GM23338 (cell line): ENCODE results near the gene ODAD4.

Source experiments
- CREB1 ChIP-seq: fragments of 250-450 bp; sonication (Bioruptor Pico); IDR thresholded peaks from 2 replicates; pipeline ENCODE4 v1.5.0; 2020; ENCODE audit warnings: low read depth, mild to moderate bottlenecking, moderate library complexity
- EZH2 ChIP-seq: fragments of 200-600 bp; sonication (generic); IDR thresholded peaks from one replicate; pipeline ENCODE4 v1.8.0; 2017; ENCODE audit warnings: antibody characterized with exemption, mild to moderate bottlenecking, low read depth; ENCODE audit not compliant: unreplicated experiment
- EZH2phosphoT487 ChIP-seq: fragments of 200-600 bp; sonication (generic); IDR thresholded peaks from one replicate; pipeline ENCODE4 v1.8.1; 2018; ENCODE audit warnings: antibody characterized with exemption; ENCODE audit not compliant: unreplicated experiment
- JUNB ChIP-seq: IDR thresholded peaks from one replicate; pipeline ENCODE4 v1.6.1; 2016; ENCODE audit warnings: antibody characterized with exemption; ENCODE audit not compliant: unreplicated experiment
- NANOG ChIP-seq: IDR thresholded peaks from 2 replicates; pipeline ENCODE4 v1.6.1; 2016; ENCODE audit warnings: antibody characterized with exemption, borderline replicate concordance
- POLR2AphosphoS5 ChIP-seq: IDR thresholded peaks from 2 replicates; pipeline ENCODE4 v1.6.1; 2016; ENCODE audit warnings: antibody characterized with exemption, low read depth
- STAT1 ChIP-seq: IDR thresholded peaks from one replicate; pipeline ENCODE4 v1.6.1; 2016; ENCODE audit warnings: antibody characterized with exemption; ENCODE audit not compliant: unreplicated experiment
- ZNF331 ChIP-seq: fragments of 250-450 bp; sonication (Bioruptor Pico); IDR thresholded peaks from 2 replicates; pipeline ENCODE4 v1.5.0; 2020; ENCODE audit warnings: low read depth, mild to moderate bottlenecking, moderate library complexity
- TF ChIP-seq, protein P1 (sequence below), 2 experiments: fragments of 200-600 bp in 1 of 2; sonication (generic) in 1 of 2; conservative IDR thresholded peaks; 2 replicates each; pipeline versions ENCODE4 v1.5.1 to v1.6.1; 2016 to 2017; ENCODE audit warnings: antibody characterized with exemption in 2 of 2, low read depth in 2 of 2, mild to moderate bottlenecking in 2 of 2, moderate library complexity in 1 of 2
- TF ChIP-seq, protein P2 (sequence below): IDR thresholded peaks from one replicate; pipeline ENCODE4 v1.6.1; 2018; ENCODE audit warnings: antibody characterized with exemption; ENCODE audit not compliant: unreplicated experiment
- TF ChIP-seq, protein P3 (sequence below): IDR thresholded peaks from 2 replicates; pipeline ENCODE4 v1.6.1; 2016; ENCODE audit warnings: antibody characterized with exemption
- TF ChIP-seq, protein P4 (sequence below): fragments of 250-450 bp; sonication (Bioruptor Pico); IDR thresholded peaks from 2 replicates; pipeline ENCODE4 v1.5.0; 2020; ENCODE audit warnings: mild to moderate bottlenecking, moderate library complexity

DNA sequence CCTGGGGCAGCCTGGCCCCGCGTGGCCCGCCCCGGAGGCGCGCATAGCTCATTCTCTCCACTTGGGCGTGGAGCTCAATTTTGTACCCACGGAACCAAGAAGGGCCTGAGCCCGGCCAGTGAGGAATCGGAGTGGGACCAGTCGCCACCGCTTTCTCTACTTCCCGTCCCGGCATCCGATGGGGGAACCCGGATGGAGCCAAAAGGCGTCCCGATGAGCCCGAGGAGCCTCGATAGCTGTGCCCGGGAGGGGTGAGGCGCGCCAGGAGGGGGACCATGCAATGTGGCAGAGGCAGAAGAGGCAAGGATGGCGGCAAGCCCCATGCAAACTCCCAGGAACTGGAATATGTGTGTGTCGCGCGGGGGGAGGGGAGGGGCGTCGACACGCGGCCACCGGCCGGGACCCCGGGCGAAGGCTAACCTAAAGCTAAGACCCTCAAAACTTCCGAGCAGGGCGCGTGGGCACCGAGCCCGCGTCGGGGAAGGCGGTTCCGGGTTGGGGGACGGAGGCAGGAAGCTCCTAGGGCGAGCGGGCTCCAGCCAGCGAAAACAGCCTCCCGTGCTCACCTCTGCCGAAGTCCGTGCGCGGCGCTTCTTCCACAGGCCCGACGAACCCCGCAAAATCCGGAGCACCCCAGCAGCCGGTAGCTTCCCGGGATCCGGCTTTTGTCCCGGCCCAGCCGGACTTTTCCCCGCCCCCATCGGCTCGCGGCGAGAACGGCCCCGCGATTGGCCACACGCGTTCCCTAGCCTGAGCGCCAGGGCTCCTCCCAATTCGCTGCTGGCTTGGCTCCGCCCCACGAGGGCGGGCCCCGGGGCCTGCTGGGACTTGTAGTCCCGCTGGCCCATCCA, 11.9 kb upstream of the ODAD4 start, which contains the start of gene ACLY:
- TF ChIP-seq, protein P1, sequence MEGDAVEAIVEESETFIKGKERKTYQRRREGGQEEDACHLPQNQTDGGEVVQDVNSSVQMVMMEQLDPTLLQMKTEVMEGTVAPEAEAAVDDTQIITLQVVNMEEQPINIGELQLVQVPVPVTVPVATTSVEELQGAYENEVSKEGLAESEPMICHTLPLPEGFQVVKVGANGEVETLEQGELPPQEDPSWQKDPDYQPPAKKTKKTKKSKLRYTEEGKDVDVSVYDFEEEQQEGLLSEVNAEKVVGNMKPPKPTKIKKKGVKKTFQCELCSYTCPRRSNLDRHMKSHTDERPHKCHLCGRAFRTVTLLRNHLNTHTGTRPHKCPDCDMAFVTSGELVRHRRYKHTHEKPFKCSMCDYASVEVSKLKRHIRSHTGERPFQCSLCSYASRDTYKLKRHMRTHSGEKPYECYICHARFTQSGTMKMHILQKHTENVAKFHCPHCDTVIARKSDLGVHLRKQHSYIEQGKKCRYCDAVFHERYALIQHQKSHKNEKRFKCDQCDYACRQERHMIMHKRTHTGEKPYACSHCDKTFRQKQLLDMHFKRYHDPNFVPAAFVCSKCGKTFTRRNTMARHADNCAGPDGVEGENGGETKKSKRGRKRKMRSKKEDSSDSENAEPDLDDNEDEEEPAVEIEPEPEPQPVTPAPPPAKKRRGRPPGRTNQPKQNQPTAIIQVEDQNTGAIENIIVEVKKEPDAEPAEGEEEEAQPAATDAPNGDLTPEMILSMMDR (conservative IDR thresholded peaks at IDR 0.05; ENCODE audit: low read depth in 2 of 2), result no peak
- TF ChIP-seq, protein P2, sequence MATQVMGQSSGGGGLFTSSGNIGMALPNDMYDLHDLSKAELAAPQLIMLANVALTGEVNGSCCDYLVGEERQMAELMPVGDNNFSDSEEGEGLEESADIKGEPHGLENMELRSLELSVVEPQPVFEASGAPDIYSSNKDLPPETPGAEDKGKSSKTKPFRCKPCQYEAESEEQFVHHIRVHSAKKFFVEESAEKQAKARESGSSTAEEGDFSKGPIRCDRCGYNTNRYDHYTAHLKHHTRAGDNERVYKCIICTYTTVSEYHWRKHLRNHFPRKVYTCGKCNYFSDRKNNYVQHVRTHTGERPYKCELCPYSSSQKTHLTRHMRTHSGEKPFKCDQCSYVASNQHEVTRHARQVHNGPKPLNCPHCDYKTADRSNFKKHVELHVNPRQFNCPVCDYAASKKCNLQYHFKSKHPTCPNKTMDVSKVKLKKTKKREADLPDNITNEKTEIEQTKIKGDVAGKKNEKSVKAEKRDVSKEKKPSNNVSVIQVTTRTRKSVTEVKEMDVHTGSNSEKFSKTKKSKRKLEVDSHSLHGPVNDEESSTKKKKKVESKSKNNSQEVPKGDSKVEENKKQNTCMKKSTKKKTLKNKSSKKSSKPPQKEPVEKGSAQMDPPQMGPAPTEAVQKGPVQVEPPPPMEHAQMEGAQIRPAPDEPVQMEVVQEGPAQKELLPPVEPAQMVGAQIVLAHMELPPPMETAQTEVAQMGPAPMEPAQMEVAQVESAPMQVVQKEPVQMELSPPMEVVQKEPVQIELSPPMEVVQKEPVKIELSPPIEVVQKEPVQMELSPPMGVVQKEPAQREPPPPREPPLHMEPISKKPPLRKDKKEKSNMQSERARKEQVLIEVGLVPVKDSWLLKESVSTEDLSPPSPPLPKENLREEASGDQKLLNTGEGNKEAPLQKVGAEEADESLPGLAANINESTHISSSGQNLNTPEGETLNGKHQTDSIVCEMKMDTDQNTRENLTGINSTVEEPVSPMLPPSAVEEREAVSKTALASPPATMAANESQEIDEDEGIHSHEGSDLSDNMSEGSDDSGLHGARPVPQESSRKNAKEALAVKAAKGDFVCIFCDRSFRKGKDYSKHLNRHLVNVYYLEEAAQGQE, result no peak
- TF ChIP-seq POLR2AphosphoS5, result peak; percentile 88
- TF ChIP-seq EZH2phosphoT487, result no peak
- TF ChIP-seq NANOG, result no peak
- TF ChIP-seq, protein P3, sequence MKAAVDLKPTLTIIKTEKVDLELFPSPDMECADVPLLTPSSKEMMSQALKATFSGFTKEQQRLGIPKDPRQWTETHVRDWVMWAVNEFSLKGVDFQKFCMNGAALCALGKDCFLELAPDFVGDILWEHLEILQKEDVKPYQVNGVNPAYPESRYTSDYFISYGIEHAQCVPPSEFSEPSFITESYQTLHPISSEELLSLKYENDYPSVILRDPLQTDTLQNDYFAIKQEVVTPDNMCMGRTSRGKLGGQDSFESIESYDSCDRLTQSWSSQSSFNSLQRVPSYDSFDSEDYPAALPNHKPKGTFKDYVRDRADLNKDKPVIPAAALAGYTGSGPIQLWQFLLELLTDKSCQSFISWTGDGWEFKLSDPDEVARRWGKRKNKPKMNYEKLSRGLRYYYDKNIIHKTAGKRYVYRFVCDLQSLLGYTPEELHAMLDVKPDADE, result no peak; the same call in 1 of the 2 replicates
- TF ChIP-seq CREB1 (CRISPR knock-in tag), result peak; percentile 67
- no peak for TF ChIP-seq EZH2
- TF ChIP-seq STAT1, result no peak
- no peak for TF ChIP-seq ZNF331 (CRISPR knock-in tag)
- no peak for TF ChIP-seq JUNB
- TF ChIP-seq, protein P4, sequence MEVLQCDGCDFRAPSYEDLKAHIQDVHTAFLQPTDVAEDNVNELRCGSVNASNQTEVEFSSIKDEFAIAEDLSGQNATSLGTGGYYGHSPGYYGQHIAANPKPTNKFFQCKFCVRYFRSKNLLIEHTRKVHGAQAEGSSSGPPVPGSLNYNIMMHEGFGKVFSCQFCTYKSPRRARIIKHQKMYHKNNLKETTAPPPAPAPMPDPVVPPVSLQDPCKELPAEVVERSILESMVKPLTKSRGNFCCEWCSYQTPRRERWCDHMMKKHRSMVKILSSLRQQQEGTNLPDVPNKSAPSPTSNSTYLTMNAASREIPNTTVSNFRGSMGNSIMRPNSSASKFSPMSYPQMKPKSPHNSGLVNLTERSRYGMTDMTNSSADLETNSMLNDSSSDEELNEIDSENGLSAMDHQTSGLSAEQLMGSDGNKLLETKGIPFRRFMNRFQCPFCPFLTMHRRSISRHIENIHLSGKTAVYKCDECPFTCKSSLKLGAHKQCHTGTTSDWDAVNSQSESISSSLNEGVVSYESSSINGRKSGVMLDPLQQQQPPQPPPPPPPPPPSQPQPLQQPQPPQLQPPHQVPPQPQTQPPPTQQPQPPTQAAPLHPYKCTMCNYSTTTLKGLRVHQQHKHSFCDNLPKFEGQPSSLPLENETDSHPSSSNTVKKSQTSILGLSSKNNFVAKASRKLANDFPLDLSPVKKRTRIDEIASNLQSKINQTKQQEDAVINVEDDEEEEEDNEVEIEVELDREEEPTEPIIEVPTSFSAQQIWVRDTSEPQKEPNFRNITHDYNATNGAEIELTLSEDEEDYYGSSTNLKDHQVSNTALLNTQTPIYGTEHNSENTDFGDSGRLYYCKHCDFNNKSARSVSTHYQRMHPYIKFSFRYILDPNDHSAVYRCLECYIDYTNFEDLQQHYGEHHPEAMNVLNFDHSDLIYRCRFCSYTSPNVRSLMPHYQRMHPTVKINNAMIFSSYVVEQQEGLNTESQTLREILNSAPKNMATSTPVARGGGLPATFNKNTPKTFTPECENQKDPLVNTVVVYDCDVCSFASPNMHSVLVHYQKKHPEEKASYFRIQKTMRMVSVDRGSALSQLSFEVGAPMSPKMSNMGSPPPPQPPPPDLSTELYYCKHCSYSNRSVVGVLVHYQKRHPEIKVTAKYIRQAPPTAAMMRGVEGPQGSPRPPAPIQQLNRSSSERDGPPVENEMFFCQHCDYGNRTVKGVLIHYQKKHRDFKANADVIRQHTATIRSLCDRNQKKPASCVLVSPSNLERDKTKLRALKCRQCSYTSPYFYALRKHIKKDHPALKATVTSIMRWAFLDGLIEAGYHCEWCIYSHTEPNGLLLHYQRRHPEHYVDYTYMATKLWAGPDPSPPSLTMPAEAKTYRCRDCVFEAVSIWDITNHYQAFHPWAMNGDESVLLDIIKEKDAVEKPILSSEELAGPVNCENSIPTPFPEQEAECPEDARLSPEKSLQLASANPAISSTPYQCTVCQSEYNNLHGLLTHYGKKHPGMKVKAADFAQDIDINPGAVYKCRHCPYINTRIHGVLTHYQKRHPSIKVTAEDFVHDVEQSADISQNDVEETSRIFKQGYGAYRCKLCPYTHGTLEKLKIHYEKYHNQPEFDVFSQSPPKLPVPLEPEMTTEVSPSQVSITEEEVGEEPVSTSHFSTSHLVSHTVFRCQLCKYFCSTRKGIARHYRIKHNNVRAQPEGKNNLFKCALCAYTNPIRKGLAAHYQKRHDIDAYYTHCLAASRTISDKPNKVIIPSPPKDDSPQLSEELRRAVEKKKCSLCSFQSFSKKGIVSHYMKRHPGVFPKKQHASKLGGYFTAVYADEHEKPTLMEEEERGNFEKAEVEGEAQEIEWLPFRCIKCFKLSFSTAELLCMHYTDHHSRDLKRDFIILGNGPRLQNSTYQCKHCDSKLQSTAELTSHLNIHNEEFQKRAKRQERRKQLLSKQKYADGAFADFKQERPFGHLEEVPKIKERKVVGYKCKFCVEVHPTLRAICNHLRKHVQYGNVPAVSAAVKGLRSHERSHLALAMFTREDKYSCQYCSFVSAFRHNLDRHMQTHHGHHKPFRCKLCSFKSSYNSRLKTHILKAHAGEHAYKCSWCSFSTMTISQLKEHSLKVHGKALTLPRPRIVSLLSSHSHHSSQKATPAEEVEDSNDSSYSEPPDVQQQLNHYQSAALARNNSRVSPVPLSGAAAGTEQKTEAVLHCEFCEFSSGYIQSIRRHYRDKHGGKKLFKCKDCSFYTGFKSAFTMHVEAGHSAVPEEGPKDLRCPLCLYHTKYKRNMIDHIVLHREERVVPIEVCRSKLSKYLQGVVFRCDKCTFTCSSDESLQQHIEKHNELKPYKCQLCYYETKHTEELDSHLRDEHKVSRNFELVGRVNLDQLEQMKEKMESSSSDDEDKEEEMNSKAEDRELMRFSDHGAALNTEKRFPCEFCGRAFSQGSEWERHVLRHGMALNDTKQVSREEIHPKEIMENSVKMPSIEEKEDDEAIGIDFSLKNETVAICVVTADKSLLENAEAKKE, result no peak
